T-helper 17 cell (primary cell): ENCODE results near the gene GSG1L. TPM values are rescaled to one million over a fixed set of nuclear protein-coding genes. Genes with fewer than 3 reads are reported as not detected.
"Not testable (repeated sequence)": the region's sequence is repeated elsewhere in the genome, so short reads cannot be mapped to it uniquely, and the experiment has no call there.

Experiments
- ATAC-seq: fragments of 150-1000 bp; cut with Tn5 transposase; 2 replicates; pipeline ENCODE4 v1.10.0; 2021; ENCODE audit warnings: mild to moderate bottlenecking, moderate library complexity
- DNase-seq, 3 donors: peaks; one replicate each; pipeline versions ENCODE4 v3.0.0 to v3.0.0-alpha.2; 2020 to 2021
- H3K9me3 ChIP-seq: one replicate; pipeline ENCODE4 v1.7.0; 2013; ENCODE audit warnings: low read length, mild to moderate bottlenecking; ENCODE audit not compliant: control insufficient read depth, poor library complexity, severe bottlenecking
- H3K27ac Mint-ChIP-seq: one replicate; pipeline ENCODE4 v1.8.0; 2022; ENCODE audit warnings: mild to moderate bottlenecking, moderate library complexity, mixed read lengths
- H3K27me3 Mint-ChIP-seq: one replicate; pipeline ENCODE4 v1.8.0; 2022; ENCODE audit warnings: mixed read lengths
- H3K36me3 Mint-ChIP-seq: one replicate; pipeline ENCODE4 v1.8.0; 2022; ENCODE audit warnings: low read depth, mixed read lengths
- H3K4me1 Mint-ChIP-seq: one replicate; pipeline ENCODE4 v1.8.0; 2022; ENCODE audit warnings: mild to moderate bottlenecking, mixed read lengths
- H3K4me3 Mint-ChIP-seq: one replicate; pipeline ENCODE4 v1.8.0; 2022; ENCODE audit warnings: mild to moderate bottlenecking, moderate library complexity, mixed read lengths
- total RNA-seq, 4 donors: library from RNA in 2 of 4; stranded (reverse) in 2 of 4; gene quantifications; one replicate each; pipeline ENCODE4 v1.2.3 and lab custom pipeline; 2022 to 2026

The GSG1L gene
- total RNA-seq, 2 donors from 2014 or later = not detected

GRCh38 chr16:27985981-27986380 lies 77.5 kb downstream of the GSG1L start:
- no peaks in the 10 kb centered on the region for H3K9me3 ChIP-seq
- H3K27me3 Mint-ChIP-seq = peaks cover 11% of the 10 kb centered on the region

GRCh38 chr16:27984121-27984520 lies 79.4 kb downstream of the GSG1L start:
- no peak for ATAC-seq
- H3K4me1 Mint-ChIP-seq = no peaks in the 10 kb centered on the region
- H3K27me3 Mint-ChIP-seq = peaks cover 11% of the 10 kb centered on the region
- no peak overlapping the region for H3K27ac Mint-ChIP-seq
- H3K9me3 ChIP-seq = no peaks in the 10 kb centered on the region
- DNase-seq = no peak
- H3K36me3 Mint-ChIP-seq = no peaks in the 10 kb centered on the region
- no peak overlapping the region for H3K4me3 Mint-ChIP-seq

More at GRCh38 chr16:27985981-27986380, 77.5 kb downstream of the GSG1L start:
- H3K4me1 Mint-ChIP-seq = no peaks in the 10 kb centered on the region
- ATAC-seq = no peak
- no peak for DNase-seq
- no peaks in the 10 kb centered on the region for H3K36me3 Mint-ChIP-seq
- no peak overlapping the region for H3K4me3 Mint-ChIP-seq
- no peak overlapping the region for H3K27ac Mint-ChIP-seq

- no peaks in the 10 kb centered on the region for H3K36me3 Mint-ChIP-seq
- no peaks in the 10 kb centered on the region for H3K4me1 Mint-ChIP-seq
- ATAC-seq = no peak
- no peak for DNase-seq
- no peaks in the 10 kb centered on the region for H3K9me3 ChIP-seq
- H3K27ac Mint-ChIP-seq = no peak overlapping the region
- H3K27me3 Mint-ChIP-seq = peaks cover 11% of the 10 kb centered on the region
- no peak overlapping the region for H3K4me3 Mint-ChIP-seq
These were observed 80.3 kb downstream of the GSG1L start for GRCh38 chr16:27983244-27983643.

- ATAC-seq (no peak), DNase-seq (no peak)
- no peaks in the 10 kb centered on the region for H3K36me3 Mint-ChIP-seq
- peaks cover 12% of the 10 kb centered on the region for H3K27me3 Mint-ChIP-seq
- no peak overlapping the region for H3K27ac Mint-ChIP-seq
- H3K9me3 ChIP-seq = no peaks in the 10 kb centered on the region
- no peaks in the 10 kb centered on the region for H3K4me1 Mint-ChIP-seq
- no peak overlapping the region for H3K4me3 Mint-ChIP-seq
These were observed 81.3 kb downstream of the GSG1L start for GRCh38 chr16:27982184-27982583.

- no peak for ATAC-seq
- H3K27ac Mint-ChIP-seq = no peak overlapping the region
- peaks cover 23% of the 10 kb centered on the region for H3K27me3 Mint-ChIP-seq
- no peak overlapping the region for H3K4me3 Mint-ChIP-seq
- DNase-seq = no peak
- no peaks in the 10 kb centered on the region for H3K4me1 Mint-ChIP-seq
- no peaks in the 10 kb centered on the region for H3K36me3 Mint-ChIP-seq
- no peaks in the 10 kb centered on the region for H3K9me3 ChIP-seq
These were observed 82.4 kb downstream of the GSG1L start for GRCh38 chr16:27980919-27981700.

GRCh38 chr16:27980076-27980775 lies 83.3 kb downstream of the GSG1L start:
- no peak overlapping the region for H3K27ac Mint-ChIP-seq
- H3K9me3 ChIP-seq = no peaks in the 10 kb centered on the region
- DNase-seq (no peak), ATAC-seq (no peak)
- H3K4me3 Mint-ChIP-seq = no peak overlapping the region
- H3K36me3 Mint-ChIP-seq = no peaks in the 10 kb centered on the region
- H3K4me1 Mint-ChIP-seq = no peaks in the 10 kb centered on the region
- peaks cover 22% of the 10 kb centered on the region for H3K27me3 Mint-ChIP-seq

DNA sequence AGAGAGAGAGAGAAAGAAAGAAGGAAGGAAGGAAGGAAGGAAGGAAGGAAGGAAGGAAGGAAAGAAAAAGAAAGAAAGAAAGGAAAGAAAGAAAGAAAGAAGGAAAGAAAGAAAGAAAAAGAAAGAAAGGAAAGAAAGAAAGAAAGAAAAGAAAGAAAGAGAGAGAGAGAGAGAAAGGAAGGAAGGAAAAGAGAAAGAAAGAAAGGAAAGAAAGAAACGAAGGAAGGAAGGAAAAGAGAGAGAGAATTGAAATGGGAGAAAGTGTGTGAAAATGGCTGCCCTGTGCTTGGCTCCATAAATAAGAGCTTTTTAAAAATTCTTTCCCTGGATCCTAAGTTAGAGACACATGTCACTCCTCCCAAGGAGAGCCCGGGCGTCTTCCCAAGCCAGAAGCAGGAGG lies 83.8 kb downstream of the GSG1L start:
- not testable (repeated sequence) for H3K27ac Mint-ChIP-seq, H3K9me3 ChIP-seq, H3K4me3 Mint-ChIP-seq, ATAC-seq, H3K4me1 Mint-ChIP-seq, DNase-seq, H3K36me3 Mint-ChIP-seq
- H3K27me3 Mint-ChIP-seq = peaks cover 20% of the 10 kb centered on the region

GRCh38 chr16:27978876-27979275 lies 84.6 kb downstream of the GSG1L start:
- H3K4me3 Mint-ChIP-seq = no peak overlapping the region

GRCh38 chr16:27977966-27978365 lies 85.5 kb downstream of the GSG1L start:
- H3K27ac Mint-ChIP-seq = no peak overlapping the region
- DNase-seq (no peak), ATAC-seq (no peak)
- no peaks in the 10 kb centered on the region for H3K36me3 Mint-ChIP-seq
- no peak overlapping the region for H3K4me3 Mint-ChIP-seq
- H3K4me1 Mint-ChIP-seq = no peaks in the 10 kb centered on the region
- H3K27me3 Mint-ChIP-seq = peaks cover 20% of the 10 kb centered on the region
- H3K9me3 ChIP-seq = no peaks in the 10 kb centered on the region

More at GRCh38 chr16:27978876-27979275, 84.6 kb downstream of the GSG1L start:
- no peaks in the 10 kb centered on the region for H3K4me1 Mint-ChIP-seq
- peaks cover 20% of the 10 kb centered on the region for H3K27me3 Mint-ChIP-seq
- ATAC-seq (no peak), DNase-seq (no peak)
- no peak overlapping the region for H3K27ac Mint-ChIP-seq
- H3K36me3 Mint-ChIP-seq = no peaks in the 10 kb centered on the region
- no peaks in the 10 kb centered on the region for H3K9me3 ChIP-seq

DNA sequence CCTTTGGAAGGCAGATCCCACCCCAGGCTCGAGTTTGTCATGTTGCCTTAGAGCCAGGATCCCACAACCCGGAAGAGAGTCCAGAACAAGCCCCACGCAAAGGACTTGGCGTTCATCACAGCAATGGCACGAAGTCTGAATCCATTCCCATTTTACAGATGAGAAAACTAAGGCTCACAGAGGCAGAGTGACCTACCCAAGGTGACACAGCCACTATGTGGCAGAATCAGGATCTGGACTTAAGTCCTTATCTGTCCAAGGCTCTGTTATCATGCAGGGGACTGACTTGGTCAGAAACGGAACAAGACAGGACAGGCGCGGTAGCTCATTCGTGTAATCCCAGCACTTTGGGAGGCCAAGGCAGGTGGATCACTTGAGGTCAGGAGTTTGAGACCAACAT lies 86.5 kb downstream of the GSG1L start:
- peaks cover 22% of the 10 kb centered on the region for H3K27me3 Mint-ChIP-seq
- H3K4me3 Mint-ChIP-seq = no peak overlapping the region
- H3K4me1 Mint-ChIP-seq = no peaks in the 10 kb centered on the region
- DNase-seq = no peak
- H3K36me3 Mint-ChIP-seq = no peaks in the 10 kb centered on the region
- H3K27ac Mint-ChIP-seq = no peak overlapping the region
- ATAC-seq = no peak
- no peaks in the 10 kb centered on the region for H3K9me3 ChIP-seq

GRCh38 chr16:27974896-27975540 lies 88.5 kb downstream of the GSG1L start:
- ATAC-seq = no peak
- H3K4me1 Mint-ChIP-seq = no peaks in the 10 kb centered on the region

DNA sequence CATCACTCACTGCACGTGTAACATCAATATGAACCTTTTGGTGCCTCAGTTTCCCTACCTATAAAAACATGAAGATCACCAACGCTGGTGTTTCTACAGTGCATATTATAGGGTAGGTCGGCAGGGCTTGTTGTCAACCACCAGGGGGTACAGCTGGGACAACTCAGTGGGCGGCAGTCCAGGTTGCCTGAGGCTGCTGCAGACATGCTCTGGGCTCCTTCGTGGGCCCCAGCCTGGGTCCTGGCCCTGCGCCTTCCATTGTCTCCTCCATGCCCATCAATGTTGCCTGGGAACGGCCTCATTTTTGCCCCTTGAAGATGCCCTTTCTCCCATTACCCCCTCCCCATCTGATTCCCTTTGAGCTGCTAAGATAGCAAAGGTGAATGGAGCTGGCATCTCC lies 89.8 kb downstream of the GSG1L start:
- Mint-ChIP-seq H3K4me1 (no peaks in the 10 kb centered on the region), H3K36me3 (no peaks in the 10 kb centered on the region), H3K27me3 (peaks cover 31% of the 10 kb centered on the region), H3K27ac (no peak overlapping the region), H3K4me3 (no peak overlapping the region)
- no peaks in the 10 kb centered on the region for H3K9me3 ChIP-seq
- ATAC-seq = no peak
- no peak for DNase-seq

More at GRCh38 chr16:27974896-27975540, 88.5 kb downstream of the GSG1L start:
- DNase-seq = no peak
- Mint-ChIP-seq H3K27me3 (peaks cover 31% of the 10 kb centered on the region), H3K36me3 (no peaks in the 10 kb centered on the region), H3K4me3 (no peak overlapping the region), H3K27ac (no peak overlapping the region)
- no peaks in the 10 kb centered on the region for H3K9me3 ChIP-seq

DNA sequence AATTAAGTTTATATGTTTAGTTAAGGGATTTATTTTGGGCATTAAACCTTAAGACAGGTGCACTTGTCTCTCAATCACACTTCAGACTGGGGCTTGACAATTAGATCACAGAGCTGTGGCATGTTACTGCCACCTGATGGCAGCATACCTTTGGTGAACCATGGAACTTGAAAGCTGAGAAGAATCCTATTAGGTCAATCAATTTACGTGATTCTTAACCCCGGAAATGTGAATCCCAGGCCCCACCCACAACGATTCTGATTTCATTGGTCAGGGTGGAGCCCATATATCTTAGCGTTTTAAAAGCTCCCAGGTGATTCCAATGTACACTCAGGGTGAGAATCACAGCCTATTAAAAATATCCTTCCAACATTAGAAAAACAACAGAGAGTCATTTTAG lies 91.0 kb downstream of the GSG1L start:
- no peaks in the 10 kb centered on the region for H3K36me3 Mint-ChIP-seq
- ATAC-seq = peak; percentile 88
- DNase-seq = peak in 1 of 3 donors; percentile 33
- H3K27me3 Mint-ChIP-seq = peaks cover 31% of the 10 kb centered on the region
- H3K27ac Mint-ChIP-seq = no peak overlapping the region
- H3K9me3 ChIP-seq = no peaks in the 10 kb centered on the region
- H3K4me3 Mint-ChIP-seq = no peak overlapping the region
- no peaks in the 10 kb centered on the region for H3K4me1 Mint-ChIP-seq
